Stimulated activated CD4-positive, alpha-beta T cell treated with anti-CD3 and anti-CD28 coated beads, TNF-alpha, amount 100 ng/mL, for 4 hours (primary cell): ENCODE results near the gene TJP1.

ENCODE experiments used
- DNase-seq, 3 experiments: peaks; one replicate each; pipeline ENCODE4 v3.0.0-alpha.2; 2020; ENCODE audit warnings: low read depth in 3 of 3

The TJP1 gene

GRCh38 chr15:29822100-29822683, at the start of gene TJP1:
Gene TJP1 (minus strand): TSS chr15:29822468. CDS start chr15:29822028, 440 bp downstream.
- no peak for DNase-seq

GRCh38 chr15:29871401-29871800, 49.1 kb upstream of the TJP1 start:
- no peak for DNase-seq

- no peak for DNase-seq
These were observed 48.4 kb upstream of the TJP1 start for GRCh38 chr15:29870495-29871151.

DNA sequence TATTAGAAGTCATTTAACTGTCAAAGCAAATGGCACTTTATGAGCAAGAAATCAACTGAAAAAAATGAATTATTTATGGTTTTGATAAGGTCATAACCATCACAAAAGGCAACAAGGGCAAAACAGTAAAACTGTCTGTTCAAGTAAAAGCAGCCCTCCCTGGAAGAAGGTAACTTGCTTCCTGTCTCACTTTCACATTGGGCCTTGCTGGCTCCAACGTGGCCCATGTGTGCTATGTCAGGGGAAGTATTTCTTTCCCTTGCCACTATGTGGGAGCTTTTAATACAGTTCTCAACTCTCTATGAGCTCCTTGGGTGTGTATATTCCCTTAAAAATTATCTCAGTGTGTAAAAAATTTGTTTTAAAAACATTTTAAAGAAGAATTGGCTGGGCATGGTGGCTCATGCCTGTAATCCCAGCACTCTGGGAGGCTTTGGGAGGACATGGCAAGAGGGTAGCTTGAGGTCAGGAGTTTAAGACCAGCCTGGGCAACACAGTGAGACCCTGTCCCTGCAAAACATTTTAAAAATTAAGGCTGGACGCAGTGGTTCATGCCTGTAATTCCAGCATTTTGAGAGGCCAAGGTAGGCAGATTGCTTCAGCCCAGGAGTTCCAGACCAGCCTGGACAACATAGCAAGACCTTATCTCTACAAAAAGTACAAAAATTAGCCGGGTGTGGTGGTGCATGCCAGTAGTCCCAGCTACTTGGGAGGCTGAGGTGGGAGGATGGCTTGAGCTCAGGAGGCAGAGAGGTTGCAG, 45.2 kb upstream of the TJP1 start:
- DNase-seq: no peak

GRCh38 chr15:29866337-29866736, 44.1 kb upstream of the TJP1 start:
- no peak for DNase-seq

- no peak for DNase-seq
These were observed 42.2 kb upstream of the TJP1 start for GRCh38 chr15:29864501-29864900.

DNA sequence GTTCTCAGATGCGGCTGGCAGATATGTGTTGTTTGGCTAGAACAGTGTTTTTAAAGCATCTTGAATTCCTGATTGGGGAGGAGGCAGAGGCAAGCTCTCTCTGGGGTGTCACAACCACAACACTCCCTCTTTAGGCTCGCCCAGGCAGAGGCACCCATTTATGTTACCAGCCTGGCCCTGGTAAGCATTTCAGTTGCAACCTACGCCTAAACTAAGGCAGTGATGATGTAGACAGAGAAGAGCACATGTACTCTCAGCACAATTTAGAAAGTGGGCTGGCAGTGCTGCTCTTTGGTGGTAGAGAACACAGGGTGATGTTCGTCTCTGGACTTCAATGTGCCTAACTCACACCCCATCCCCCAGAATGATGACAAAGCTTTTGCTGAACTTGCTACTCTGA, 41.2 kb upstream of the TJP1 start:
- no peak for DNase-seq

DNA sequence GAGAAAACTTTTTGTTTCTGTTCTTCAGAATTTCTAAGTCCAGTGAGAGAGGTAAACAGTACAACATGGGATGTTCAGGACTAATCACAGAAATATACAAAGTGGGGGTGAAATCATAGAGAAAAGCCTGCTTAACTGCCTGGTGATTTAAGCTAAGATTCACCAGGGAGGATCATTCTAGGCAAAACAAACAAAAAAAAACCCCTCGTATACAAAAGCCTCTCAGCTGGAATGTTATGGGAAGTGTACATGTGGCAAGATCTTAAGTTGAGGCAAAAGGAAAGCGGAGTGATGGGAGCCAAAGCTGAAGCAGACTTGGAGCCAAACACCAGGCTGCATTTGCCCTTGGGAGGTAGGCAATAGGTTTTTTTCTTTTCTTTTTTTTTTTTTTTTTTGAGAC, 40.0 kb upstream of the TJP1 start:
- DNase-seq: no peak

DNA sequence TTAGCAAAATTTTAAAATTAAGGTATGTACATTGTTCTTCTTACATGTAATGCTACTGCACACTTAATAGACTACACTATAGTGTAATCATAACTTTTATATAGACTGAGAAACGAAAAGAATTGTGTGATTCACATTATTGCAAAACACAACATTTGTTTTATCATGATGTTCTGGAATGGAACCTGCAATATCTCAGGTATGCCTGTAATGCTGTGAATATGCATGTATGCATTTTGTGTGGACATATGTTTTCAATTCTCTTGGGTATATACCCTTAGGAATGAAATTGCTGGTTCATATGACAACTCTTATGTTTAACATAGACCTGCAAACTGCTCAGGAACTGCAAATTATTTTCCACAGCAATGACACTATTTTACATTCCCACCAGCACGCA, 38.6 kb upstream of the TJP1 start:
- DNase-seq: no peak

- DNase-seq: no peak
These were observed 37.9 kb upstream of the TJP1 start for GRCh38 chr15:29859973-29860715.

GRCh38 chr15:29859293-29859692, 37.0 kb upstream of the TJP1 start:
- DNase-seq: no peak

GRCh38 chr15:29857221-29857789, 35.0 kb upstream of the TJP1 start:
- DNase-seq: no peak

DNA sequence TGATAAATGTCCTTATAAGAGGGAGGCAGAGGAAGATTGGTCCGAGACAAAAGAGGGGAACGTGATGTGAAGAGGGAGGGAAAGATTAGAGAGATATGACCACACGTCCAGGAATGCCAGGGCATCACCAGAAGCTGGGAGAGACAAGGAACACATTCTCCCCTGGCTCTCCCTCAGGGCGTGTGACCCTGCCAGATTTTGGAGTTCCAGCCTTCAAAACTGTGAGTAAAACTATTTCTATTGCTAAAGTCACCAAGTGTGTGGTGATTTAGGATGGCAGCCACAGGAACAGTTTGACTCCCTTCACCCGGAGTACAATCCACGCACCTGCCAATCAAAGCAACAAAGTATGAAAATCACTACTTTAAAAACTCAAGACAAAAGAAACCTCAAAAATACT, 32.1 kb upstream of the TJP1 start:
- no peak for DNase-seq

GRCh38 chr15:29853211-29853987, 31.1 kb upstream of the TJP1 start:
- no peak for DNase-seq

GRCh38 chr15:29852201-29852600, 29.9 kb upstream of the TJP1 start:
- no peak for DNase-seq

DNA sequence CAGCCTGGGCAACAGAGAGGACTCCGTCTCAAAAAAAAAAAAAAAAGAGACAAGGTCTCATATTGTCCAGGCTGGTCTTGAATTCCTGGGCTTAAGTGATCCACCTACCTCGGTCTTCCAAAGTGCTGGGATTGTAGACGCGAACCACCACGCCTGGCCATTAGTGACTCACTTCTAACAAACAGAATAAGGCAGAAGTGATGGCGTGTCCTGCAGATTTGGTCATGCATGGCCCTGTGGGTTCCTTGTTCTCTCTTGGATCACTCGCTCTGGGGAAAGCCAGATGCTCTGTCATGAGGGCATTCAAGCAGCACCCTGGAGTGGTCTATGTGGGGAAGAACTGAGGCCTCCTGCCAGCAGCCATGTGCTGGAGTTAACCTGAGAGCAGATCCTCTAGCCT, 27.4 kb upstream of the TJP1 start:
- DNase-seq: no peak

GRCh38 chr15:29849218-29849617, 26.9 kb upstream of the TJP1 start:
- DNase-seq: no peak

- no peak for DNase-seq
These were observed 22.1 kb upstream of the TJP1 start for GRCh38 chr15:29844290-29844903.

- DNase-seq: no peak
These were observed 20.0 kb upstream of the TJP1 start for GRCh38 chr15:29842290-29842689.

GRCh38 chr15:29840926-29841325, 18.7 kb upstream of the TJP1 start:
- DNase-seq: no peak

GRCh38 chr15:29840054-29840453, 17.8 kb upstream of the TJP1 start:
- DNase-seq: no peak
